Spleen (tissue), 7 donors: ENCODE data around the gene FAM117B.

Experiments used
- POLR2A ChIP-seq, 3 donors: fragments of 450-650 bp; IDR thresholded peaks; one replicate each; pipeline ENCODE4 v1.5.1; 2017; ENCODE audit warnings: antibody characterized with exemption in 3 of 3, mild to moderate bottlenecking in 1 of 3
- TF ChIP-seq, protein P1 (sequence below), 11 experiments: fragments of 200-600 bp in 7 of 11; fragments of 450-650 bp in 4 of 11; sonication (generic) in 4 of 11; IDR thresholded peaks in 8 of 11; conservative IDR thresholded peaks in 3 of 11; 1 replicate in 7 of 11; 2 replicates in 4 of 11; pipeline versions ENCODE4 v1.4.0 to v1.8.0; 2016 to 2021; ENCODE audit warnings: antibody characterized with exemption in 11 of 11, inconsistent platforms in 4 of 11, mild to moderate bottlenecking in 1 of 11
- donor health status: DM: no; HTN: no; CAD: no; lungs with moderate emphysema.
- donor health status: DM: no; HTN: no; CAD: no.
- donor health status: DM: no; HTN: no; CAD: no.

DNA sequence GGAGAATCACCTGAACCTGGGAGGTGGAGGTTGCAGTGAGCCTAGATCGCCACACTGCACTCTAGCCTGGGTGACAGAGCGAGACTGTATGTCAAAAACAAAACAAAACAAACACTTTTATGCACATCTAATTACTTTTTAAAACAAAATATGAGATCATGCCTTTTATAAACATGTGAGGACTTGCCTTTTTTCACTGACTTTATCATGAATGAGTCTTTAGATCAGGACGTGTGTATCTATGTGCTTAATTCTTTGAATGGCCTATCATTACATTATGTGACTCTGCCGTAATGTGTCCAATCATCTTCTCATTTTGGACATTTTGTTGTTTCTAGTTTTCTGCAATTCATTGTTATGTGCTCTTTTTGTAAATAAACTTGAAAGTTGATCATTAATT is 58.7 kb downstream of the FAM117B start:
- no peak for TF ChIP-seq POLR2A (IDR thresholded peaks at IDR 0.05)
- TF ChIP-seq, protein P1, sequence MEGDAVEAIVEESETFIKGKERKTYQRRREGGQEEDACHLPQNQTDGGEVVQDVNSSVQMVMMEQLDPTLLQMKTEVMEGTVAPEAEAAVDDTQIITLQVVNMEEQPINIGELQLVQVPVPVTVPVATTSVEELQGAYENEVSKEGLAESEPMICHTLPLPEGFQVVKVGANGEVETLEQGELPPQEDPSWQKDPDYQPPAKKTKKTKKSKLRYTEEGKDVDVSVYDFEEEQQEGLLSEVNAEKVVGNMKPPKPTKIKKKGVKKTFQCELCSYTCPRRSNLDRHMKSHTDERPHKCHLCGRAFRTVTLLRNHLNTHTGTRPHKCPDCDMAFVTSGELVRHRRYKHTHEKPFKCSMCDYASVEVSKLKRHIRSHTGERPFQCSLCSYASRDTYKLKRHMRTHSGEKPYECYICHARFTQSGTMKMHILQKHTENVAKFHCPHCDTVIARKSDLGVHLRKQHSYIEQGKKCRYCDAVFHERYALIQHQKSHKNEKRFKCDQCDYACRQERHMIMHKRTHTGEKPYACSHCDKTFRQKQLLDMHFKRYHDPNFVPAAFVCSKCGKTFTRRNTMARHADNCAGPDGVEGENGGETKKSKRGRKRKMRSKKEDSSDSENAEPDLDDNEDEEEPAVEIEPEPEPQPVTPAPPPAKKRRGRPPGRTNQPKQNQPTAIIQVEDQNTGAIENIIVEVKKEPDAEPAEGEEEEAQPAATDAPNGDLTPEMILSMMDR (IDR thresholded peaks at IDR 0.05 in 8 of 11, conservative IDR thresholded peaks at IDR 0.05 in 3 of 11): no peak
